HEK293T (cell line): ENCODE measurements around the gene ARHGAP45.

ENCODE experiments used
- BHLHE40 ChIP-seq: fragments of 450-650 bp; IDR thresholded peaks from 2 replicates; pipeline ENCODE4 v1.6.1; 2016; ENCODE audit warnings: mild to moderate bottlenecking, moderate library complexity, borderline replicate concordance
- CTBP1 ChIP-seq: fragments of 450-650 bp; IDR thresholded peaks from 2 replicates; pipeline ENCODE4 v1.6.1; 2016; ENCODE audit warnings: borderline replicate concordance
- ELF4 ChIP-seq: fragments of 450-650 bp; IDR thresholded peaks from 2 replicates; pipeline ENCODE4 v1.6.1; 2017; ENCODE audit warnings: antibody characterized with exemption
- FOXA1 ChIP-seq: fragments of 450-650 bp; IDR thresholded peaks from 2 replicates; pipeline ENCODE4 v1.6.1; 2016; ENCODE audit warnings: mild to moderate bottlenecking
- FOXK2 ChIP-seq: fragments of 450-650 bp; IDR thresholded peaks from 2 replicates; pipeline ENCODE4 v1.6.1; 2016; ENCODE audit warnings: mild to moderate bottlenecking
- FOXM1 ChIP-seq: fragments of 450-650 bp; IDR thresholded peaks from 2 replicates; pipeline ENCODE4 v1.6.1; 2017; ENCODE audit warnings: mild to moderate bottlenecking, borderline replicate concordance
- HDGF ChIP-seq: fragments of 450-650 bp; IDR thresholded peaks from 2 replicates; pipeline ENCODE4 v1.6.1; 2017; ENCODE audit warnings: antibody characterized with exemption, borderline replicate concordance
- L3MBTL2 ChIP-seq: fragments of 450-650 bp; conservative IDR thresholded peaks from 2 replicates; pipeline ENCODE4 v1.6.1; 2016; ENCODE audit warnings: mild to moderate bottlenecking
- LEF1 ChIP-seq: fragments of 450-650 bp; IDR thresholded peaks from 2 replicates; pipeline ENCODE4 v1.6.1; 2017; ENCODE audit warnings: mild to moderate bottlenecking, borderline replicate concordance
- SP1 ChIP-seq: fragments of 450-650 bp; IDR thresholded peaks from 2 replicates; pipeline ENCODE4 v1.6.1; 2017
- SUZ12 ChIP-seq: fragments of 450-650 bp; IDR thresholded peaks from 2 replicates; pipeline ENCODE4 v1.6.1; 2016; ENCODE audit warnings: mild to moderate bottlenecking
- TARDBP ChIP-seq: fragments of 450-650 bp; IDR thresholded peaks from 2 replicates; pipeline ENCODE4 v1.6.1; 2016
- ZNF384 ChIP-seq: fragments of 450-650 bp; IDR thresholded peaks from 2 replicates; pipeline ENCODE4 v1.6.1; 2016
- TF ChIP-seq, protein P1 (sequence below): fragments of 450-650 bp; IDR thresholded peaks from 2 replicates; pipeline ENCODE4 v1.6.1; 2016

DNA sequence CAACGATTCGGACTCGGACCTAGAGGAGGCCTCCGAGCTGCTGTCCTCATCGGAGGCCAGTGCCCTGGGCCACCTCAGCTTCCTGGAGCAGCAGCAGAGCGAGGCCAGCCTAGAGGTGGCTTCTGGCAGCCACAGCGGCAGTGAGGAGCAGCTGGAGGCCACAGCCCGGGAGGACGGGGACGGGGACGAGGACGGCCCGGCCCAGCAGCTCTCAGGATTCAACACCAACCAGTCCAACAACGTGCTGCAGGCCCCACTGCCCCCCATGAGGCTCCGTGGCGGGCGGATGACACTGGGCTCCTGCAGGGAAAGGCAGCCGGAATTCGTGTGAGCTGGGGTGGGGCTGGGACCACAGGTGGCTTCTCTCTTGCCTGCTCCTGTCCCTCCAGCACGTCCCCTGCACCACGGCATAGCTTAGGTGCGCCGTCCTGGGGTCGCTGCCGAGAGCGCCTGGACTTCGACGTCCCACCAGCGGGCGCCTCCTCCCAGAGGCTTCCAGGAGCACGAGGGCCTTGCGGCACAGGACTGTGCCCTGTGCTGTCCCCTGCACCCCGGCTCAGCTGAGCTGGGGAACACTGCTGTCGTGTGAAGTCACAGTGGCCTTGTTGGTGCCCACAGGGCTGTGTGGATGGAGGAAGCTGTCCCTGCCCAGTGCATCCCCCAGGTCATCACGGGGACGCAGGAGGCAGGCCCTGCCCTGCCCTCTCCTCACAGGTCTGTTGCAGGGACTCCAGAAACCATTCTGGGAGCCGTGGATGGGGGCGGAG, 18.9 kb downstream of the ARHGAP45 start:
- TF ChIP-seq SUZ12 = no peak
- TF ChIP-seq BHLHE40 = no peak
- TF ChIP-seq ELF4 = no peak
- no peak for TF ChIP-seq L3MBTL2
- no peak for TF ChIP-seq FOXA1
- TF ChIP-seq TARDBP = no peak
- TF ChIP-seq, protein P1, sequence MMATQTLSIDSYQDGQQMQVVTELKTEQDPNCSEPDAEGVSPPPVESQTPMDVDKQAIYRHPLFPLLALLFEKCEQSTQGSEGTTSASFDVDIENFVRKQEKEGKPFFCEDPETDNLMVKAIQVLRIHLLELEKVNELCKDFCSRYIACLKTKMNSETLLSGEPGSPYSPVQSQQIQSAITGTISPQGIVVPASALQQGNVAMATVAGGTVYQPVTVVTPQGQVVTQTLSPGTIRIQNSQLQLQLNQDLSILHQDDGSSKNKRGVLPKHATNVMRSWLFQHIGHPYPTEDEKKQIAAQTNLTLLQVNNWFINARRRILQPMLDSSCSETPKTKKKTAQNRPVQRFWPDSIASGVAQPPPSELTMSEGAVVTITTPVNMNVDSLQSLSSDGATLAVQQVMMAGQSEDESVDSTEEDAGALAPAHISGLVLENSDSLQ = no peak
- no peak for TF ChIP-seq SP1
- no peak for TF ChIP-seq FOXK2
- no peak for TF ChIP-seq ZNF384
- no peak for TF ChIP-seq CTBP1
- TF ChIP-seq FOXM1 = no peak
- TF ChIP-seq LEF1 = no peak
- TF ChIP-seq HDGF = no peak
